HCT116 (cell line): ENCODE data around the gene FOXP2. TPM values are rescaled to one million over a fixed set of nuclear protein-coding genes. Genes with fewer than 3 reads are reported as not detected.

Experiments
- ATAC-seq: fragments of 200-7000 bp; cut with Tn5 transposase; 2 replicates; pipeline ENCODE4 v1.9.1; 2020; ENCODE audit warnings: mild to moderate bottlenecking, moderate library complexity
- BruUV-seq: library from RNA; stranded (reverse); fragments of 400-500 nt; replicated peaks from 2 replicates; lab custom pipeline; 2021; lab: Mats Ljungman, UMichigan
- CTCF ChIA-PET: fragments of 300-600 bp; sonication (Branson Sonifier 250); formaldehyde crosslinking; loops from one replicate; lab custom pipeline; 2021; ENCODE audit warnings: antibody characterized with exemption; lab: Charles Lee
- POLR2A ChIA-PET: fragments of 300-600, 350-600 bp; sonication (Branson Sonifier 250); formaldehyde crosslinking; loops from one replicate; lab custom pipeline; 2021; ENCODE audit warnings: antibody characterized with exemption; lab: Charles Lee
- RAD21 ChIA-PET, 2 experiments: fragments of 300-600 bp; sonication (Branson Sonifier 250); formaldehyde crosslinking; loops; one replicate each; lab custom pipeline; 2023; ENCODE audit warnings: low total read pairs in 2 of 2; ENCODE audit not compliant: uncharacterized antibody in 2 of 2, unreplicated experiment in 2 of 2, low non-redundant PET in 1 of 2; lab: Charles Lee
- DNase-seq: peaks from one replicate; pipeline ENCODE4 v3.0.0-alpha.2; 2010; ENCODE audit warnings: low read depth, low spot score
- H2AFZ ChIP-seq: fragments of 200-600 bp; shearing (Covaris generic), sonication (generic); 2 replicates; pipeline ENCODE4 v1.6.1; 2017; ENCODE audit warnings: low read depth, mixed run types, mixed read lengths, antibody characterized with exemption, low read length; ENCODE audit not compliant: poor library complexity, severe bottlenecking
- H3K27ac ChIP-seq: 2 replicates; pipeline ENCODE4 v1.5.1; 2012; ENCODE audit warnings: low read depth, low read length
- H3K27me3 ChIP-seq: fragments of 200-600 bp; sonication (generic); 2 replicates; pipeline ENCODE4 v1.6.1; 2016; ENCODE audit warnings: mixed run types, low read length, mixed read lengths; ENCODE audit not compliant: insufficient read depth
- H3K36me3 ChIP-seq, 2 experiments: fragments of 200-500 bp in 1 of 2; fragments of 200-600 bp in 1 of 2; sonication (Bioruptor generic) in 1 of 2; sonication (generic) in 1 of 2; 2 replicates each; pipeline versions ENCODE4 v1.5.1 to v1.6.1; 2014 to 2016; ENCODE audit warnings: low read length in 2 of 2, inconsistent platforms in 1 of 2, mixed read lengths in 1 of 2, mixed run types in 1 of 2; ENCODE audit not compliant: insufficient read depth in 2 of 2, control insufficient read depth in 1 of 2
- H3K4me1 ChIP-seq, 2 experiments: fragments of 200-600 bp in 1 of 2; sonication (generic) in 1 of 2; 2 replicates each; pipeline versions ENCODE4 v1.5.1 to v1.6.1; 2012 to 2017; ENCODE audit warnings: low read length in 2 of 2, inconsistent platforms in 1 of 2, mild to moderate bottlenecking in 1 of 2, mixed read lengths in 1 of 2, mixed run types in 1 of 2, moderate library complexity in 1 of 2; ENCODE audit not compliant: insufficient read depth in 2 of 2, control insufficient read depth in 1 of 2
- H3K4me2 ChIP-seq: fragments of 200-600 bp; sonication (generic); 2 replicates; pipeline ENCODE4 v1.6.1; 2017; ENCODE audit warnings: mixed run types, low read length, mixed read lengths
- H3K4me3 ChIP-seq, 2 experiments: fragments of 200-600 bp in 1 of 2; sonication (generic) in 1 of 2; replicated peaks in 1 of 2; 2 replicates each; pipeline ENCODE4 v1.5.1; 2011 to 2016; ENCODE audit warnings: low read length in 2 of 2, control low read depth in 1 of 2, low read depth in 1 of 2, mild to moderate bottlenecking in 1 of 2, mixed read lengths in 1 of 2, mixed run types in 1 of 2
- H3K79me2 ChIP-seq: fragments of 200-600 bp; sonication (generic); 2 replicates; pipeline ENCODE4 v1.6.1; 2017; ENCODE audit warnings: mild to moderate bottlenecking, mixed run types, low read length, moderate library complexity, mixed read lengths; ENCODE audit not compliant: insufficient read depth
- H3K9ac ChIP-seq: fragments of 200-600 bp; sonication (generic); 2 replicates; pipeline ENCODE4 v1.6.1; 2016; ENCODE audit warnings: low read length, mixed read lengths
- H3K9me2 ChIP-seq: fragments of 200-600 bp; sonication (generic), shearing (Covaris generic); 2 replicates; pipeline ENCODE4 v1.6.1; 2017; ENCODE audit warnings: mixed run types, mild to moderate bottlenecking, moderate library complexity; ENCODE audit not compliant: insufficient read depth
- H3K9me3 ChIP-seq, 2 experiments: fragments of 200-500 bp in 1 of 2; fragments of 200-600 bp in 1 of 2; sonication (Bioruptor generic) in 1 of 2; sonication (generic) in 1 of 2; 2 replicates each; pipeline ENCODE4 v1.6.1; 2014 to 2017; ENCODE audit warnings: low read length in 2 of 2, mixed read lengths in 2 of 2, inconsistent platforms in 1 of 2, low read depth in 1 of 2, mild to moderate bottlenecking in 1 of 2, mixed run types in 1 of 2, moderate library complexity in 1 of 2; ENCODE audit not compliant: control insufficient read depth in 1 of 2, insufficient read depth in 1 of 2
- H4K20me1 ChIP-seq: fragments of 200-600 bp; sonication (generic), shearing (Covaris generic); 2 replicates; pipeline ENCODE4 v1.6.1; 2017; ENCODE audit warnings: mixed run types, mild to moderate bottlenecking, moderate library complexity; ENCODE audit not compliant: insufficient read depth
- CBX3 ChIP-seq: IDR thresholded peaks from 2 replicates; pipeline ENCODE4 v1.6.1; 2012; ENCODE audit warnings: low read depth
- CEBPB ChIP-seq: IDR thresholded peaks from 2 replicates; pipeline ENCODE4 v1.6.1; 2012; ENCODE audit warnings: low read depth
- ELF1 ChIP-seq: IDR thresholded peaks from 2 replicates; pipeline ENCODE4 v1.6.1; 2012; ENCODE audit warnings: low read depth, borderline replicate concordance
- EZH2 ChIP-seq: fragments of 200-600 bp; sonication (generic); IDR thresholded peaks from 2 replicates; pipeline ENCODE4 v1.6.1; 2017; ENCODE audit warnings: antibody characterized with exemption, mixed run types
- JUND ChIP-seq: IDR thresholded peaks from 2 replicates; pipeline ENCODE4 v1.6.1; 2012
- RAD21 ChIP-seq: IDR thresholded peaks from 2 replicates; pipeline ENCODE4 v1.6.1; 2012; ENCODE audit warnings: low read depth, mild to moderate bottlenecking
- SIN3A ChIP-seq: IDR thresholded peaks from 2 replicates; pipeline ENCODE4 v1.6.1; 2012; ENCODE audit warnings: low read depth
- SP1 ChIP-seq: IDR thresholded peaks from 2 replicates; pipeline ENCODE4 v1.6.1; 2012; ENCODE audit warnings: low read depth
- TCF7L2 ChIP-seq: IDR thresholded peaks from 2 replicates; pipeline ENCODE4 v1.7.0; 2011; ENCODE audit warnings: borderline replicate concordance, inconsistent platforms; ENCODE audit not compliant: insufficient read depth, insufficient read length; ENCODE audit errors: extremely low read depth
- ZFX ChIP-seq: fragments of 450-650 bp; IDR thresholded peaks from 2 replicates; pipeline ENCODE4 v1.6.1; 2017
- intact Hi-C: fragments of 100-400 bp; cut with micrococcal nuclease; formaldehyde crosslinking; loops from 2 replicates; pipeline ENCODE4 v1.10.0; 2022
- total RNA-seq: library from RNA; stranded (reverse); gene quantifications from one replicate; pipeline ENCODE4 v1.2.1, GENCODE V29; 2021; ENCODE audit not compliant: unreplicated experiment
- TF ChIP-seq, protein P1 (sequence below): IDR thresholded peaks from 2 replicates; pipeline ENCODE4 v1.6.1; 2012
- TF ChIP-seq, protein P2 (sequence below): IDR thresholded peaks from 2 replicates; pipeline ENCODE4 v1.6.1; 2011; ENCODE audit warnings: mild to moderate bottlenecking, low read length, moderate library complexity; ENCODE audit not compliant: insufficient replicate concordance; ENCODE audit errors: extremely low read depth
- TF ChIP-seq, protein P3 (sequence below), 3 experiments: fragments of 200-600 bp in 1 of 3; sonication (generic) in 1 of 3; IDR thresholded peaks in 2 of 3; conservative IDR thresholded peaks in 1 of 3; 2 replicates each; pipeline ENCODE4 v1.5.1; 2012 to 2017; ENCODE audit warnings: low read depth in 2 of 3, low read length in 2 of 3, antibody characterized with exemption in 1 of 3, borderline replicate concordance in 1 of 3, control low read depth in 1 of 3, mild to moderate bottlenecking in 1 of 3, mixed read lengths in 1 of 3, mixed run types in 1 of 3, moderate library complexity in 1 of 3; ENCODE audit not compliant: insufficient read depth in 1 of 3

FOXP2 gene
- total RNA-seq, 1 experiment from 2014 or later = 2.5 TPM

DNA sequence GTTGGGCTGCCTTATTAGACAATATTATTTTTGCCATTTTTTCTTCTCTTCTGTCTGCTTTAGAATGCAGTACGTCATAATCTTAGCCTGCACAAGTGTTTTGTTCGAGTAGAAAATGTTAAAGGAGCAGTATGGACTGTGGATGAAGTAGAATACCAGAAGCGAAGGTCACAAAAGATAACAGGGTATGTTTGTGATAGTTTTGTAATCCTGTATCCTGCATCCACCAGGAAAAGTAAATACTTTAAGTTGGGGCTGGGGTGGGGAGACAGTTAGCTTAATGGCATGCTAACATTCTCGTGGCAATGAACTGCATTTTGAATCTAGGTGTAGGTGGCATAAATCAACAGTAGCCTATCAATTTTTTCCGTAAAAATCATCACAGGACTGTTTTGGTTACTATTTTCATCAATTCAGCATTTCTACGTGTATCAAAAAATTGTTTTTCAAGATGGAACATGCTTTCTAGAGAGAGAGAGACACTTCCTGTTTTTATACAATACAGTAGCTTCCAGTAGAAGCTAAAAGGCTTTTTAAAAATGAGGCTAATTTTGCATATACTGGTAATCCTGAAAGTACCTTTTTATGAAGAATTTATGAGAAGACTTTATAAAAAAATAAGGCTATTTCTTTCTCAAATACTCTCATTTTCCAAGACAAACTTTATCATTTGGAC, 247.5 kb downstream of the FOXP2 start (continued):
- TF ChIP-seq EZH2 = no peak
- TF ChIP-seq ELF1 = no peak
- TF ChIP-seq CEBPB = no peak
- no peak for TF ChIP-seq CBX3

DNA sequence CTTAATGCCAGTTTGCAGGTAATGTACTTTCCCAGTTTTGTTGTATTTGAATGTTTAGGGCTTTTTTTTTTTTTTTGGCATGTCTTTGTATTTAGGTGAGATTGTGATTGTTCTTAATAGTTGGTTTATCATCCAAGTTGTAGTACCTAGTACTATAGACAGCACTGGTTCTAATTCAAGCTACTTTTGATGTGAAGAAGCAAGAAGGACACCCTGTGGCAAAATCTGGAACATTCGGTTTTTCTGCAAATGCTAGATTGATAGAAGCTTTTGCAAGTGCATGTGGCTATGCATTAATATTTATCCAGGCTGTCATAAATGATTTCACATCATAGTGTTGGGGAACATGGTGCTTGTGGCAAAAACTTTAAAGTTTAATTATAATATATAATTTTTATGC, 248.9 kb downstream of the FOXP2 start:
- Histone ChIP-seq H3K4me3 (no peak overlapping the region), H3K27me3 (no peaks in the 10 kb centered on the region), H4K20me1 (no peaks in the 10 kb centered on the region), H3K27ac (no peak overlapping the region), H3K9me3 (no peaks in the 10 kb centered on the region), H3K9ac (no peak overlapping the region), H3K9me2 (no peaks in the 10 kb centered on the region)
- ChIA-PET POLR2A (no interaction called here), CTCF (interaction anchor here (1.1 to 1.3 kb wide), 4 partner anchors 235 to 582 kb away, joined by 4 to 27 read pairs (median 12); no protein-coding TSS in a partner anchor), RAD21 (interaction anchor here (0.7 to 1.2 kb wide), 2 partner anchors 96 to 237 kb away, joined by 3 to 5 read pairs (median 4); no protein-coding TSS in a partner anchor)
- TF ChIP-seq JUND (no peak), CEBPB (no peak), SP1 (no peak), CBX3 (no peak), SIN3A (no peak), ZFX (no peak), TCF7L2 (no peak), RAD21 (peak; percentile 62)
- TF ChIP-seq, protein P1, sequence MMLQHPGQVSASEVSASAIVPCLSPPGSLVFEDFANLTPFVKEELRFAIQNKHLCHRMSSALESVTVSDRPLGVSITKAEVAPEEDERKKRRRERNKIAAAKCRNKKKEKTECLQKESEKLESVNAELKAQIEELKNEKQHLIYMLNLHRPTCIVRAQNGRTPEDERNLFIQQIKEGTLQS = no peak
- TF ChIP-seq, protein P2, sequence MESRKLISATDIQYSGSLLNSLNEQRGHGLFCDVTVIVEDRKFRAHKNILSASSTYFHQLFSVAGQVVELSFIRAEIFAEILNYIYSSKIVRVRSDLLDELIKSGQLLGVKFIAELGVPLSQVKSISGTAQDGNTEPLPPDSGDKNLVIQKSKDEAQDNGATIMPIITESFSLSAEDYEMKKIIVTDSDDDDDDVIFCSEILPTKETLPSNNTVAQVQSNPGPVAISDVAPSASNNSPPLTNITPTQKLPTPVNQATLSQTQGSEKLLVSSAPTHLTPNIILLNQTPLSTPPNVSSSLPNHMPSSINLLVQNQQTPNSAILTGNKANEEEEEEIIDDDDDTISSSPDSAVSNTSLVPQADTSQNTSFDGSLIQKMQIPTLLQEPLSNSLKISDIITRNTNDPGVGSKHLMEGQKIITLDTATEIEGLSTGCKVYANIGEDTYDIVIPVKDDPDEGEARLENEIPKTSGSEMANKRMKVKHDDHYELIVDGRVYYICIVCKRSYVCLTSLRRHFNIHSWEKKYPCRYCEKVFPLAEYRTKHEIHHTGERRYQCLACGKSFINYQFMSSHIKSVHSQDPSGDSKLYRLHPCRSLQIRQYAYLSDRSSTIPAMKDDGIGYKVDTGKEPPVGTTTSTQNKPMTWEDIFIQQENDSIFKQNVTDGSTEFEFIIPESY = no peak
- TF ChIP-seq, protein P3, sequence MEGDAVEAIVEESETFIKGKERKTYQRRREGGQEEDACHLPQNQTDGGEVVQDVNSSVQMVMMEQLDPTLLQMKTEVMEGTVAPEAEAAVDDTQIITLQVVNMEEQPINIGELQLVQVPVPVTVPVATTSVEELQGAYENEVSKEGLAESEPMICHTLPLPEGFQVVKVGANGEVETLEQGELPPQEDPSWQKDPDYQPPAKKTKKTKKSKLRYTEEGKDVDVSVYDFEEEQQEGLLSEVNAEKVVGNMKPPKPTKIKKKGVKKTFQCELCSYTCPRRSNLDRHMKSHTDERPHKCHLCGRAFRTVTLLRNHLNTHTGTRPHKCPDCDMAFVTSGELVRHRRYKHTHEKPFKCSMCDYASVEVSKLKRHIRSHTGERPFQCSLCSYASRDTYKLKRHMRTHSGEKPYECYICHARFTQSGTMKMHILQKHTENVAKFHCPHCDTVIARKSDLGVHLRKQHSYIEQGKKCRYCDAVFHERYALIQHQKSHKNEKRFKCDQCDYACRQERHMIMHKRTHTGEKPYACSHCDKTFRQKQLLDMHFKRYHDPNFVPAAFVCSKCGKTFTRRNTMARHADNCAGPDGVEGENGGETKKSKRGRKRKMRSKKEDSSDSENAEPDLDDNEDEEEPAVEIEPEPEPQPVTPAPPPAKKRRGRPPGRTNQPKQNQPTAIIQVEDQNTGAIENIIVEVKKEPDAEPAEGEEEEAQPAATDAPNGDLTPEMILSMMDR (IDR thresholded peaks at IDR 0.05 in 2 of 3, conservative IDR thresholded peaks at IDR 0.05 in 1 of 3; ENCODE audit: borderline replicate concordance in 1 of 3, insufficient read depth in 1 of 3, low read depth in 2 of 3, low read length in 2 of 3) = peak; percentile 26 to 47 (median 37); a peak in 3 of 6 replicates
- TF ChIP-seq, all 23 proteins: peak for 2
- Histone ChIP-seq H2AFZ (no peak overlapping the region), H3K79me2 (no peaks in the 10 kb centered on the region), H3K4me2 (no peak overlapping the region), H3K36me3 (no peaks in the 10 kb centered on the region), H3K4me1 (no peaks in the 10 kb centered on the region)
- BruUV-seq = no TSS peak
- ATAC-seq (peak; percentile 63; the same call in 1 of the 2 replicates), DNase-seq (peak; percentile 46)
- intact Hi-C loops = loop anchor here (1.0 to 2.0 kb wide), 3 partner anchors 237 to 635 kb away; no protein-coding TSS in a partner anchor
